Dendritic cell treated with granulocyte-macrophage colony-stimulating factor and Interleukin-4, amounts not matched to agents 40 ng/mL and 50 ng/mL, for 4 days (primary cell): ENCODE results near the gene TTC6.
"Not testable (repeated sequence)": the region's sequence is repeated elsewhere in the genome, so short reads cannot be mapped to it uniquely, and the experiment has no call there.

Experiments
- H3K27ac Mint-ChIP-seq: one replicate; pipeline ENCODE4 v1.8.0; 2022; ENCODE audit warnings: mild to moderate bottlenecking, mixed read lengths
- H3K27me3 Mint-ChIP-seq: one replicate; pipeline ENCODE4 v1.8.0; 2022; ENCODE audit warnings: mild to moderate bottlenecking, mixed read lengths
- H3K36me3 Mint-ChIP-seq: one replicate; pipeline ENCODE4 v1.8.0; 2022; ENCODE audit warnings: low read depth, mixed read lengths
- H3K4me1 Mint-ChIP-seq: one replicate; pipeline ENCODE4 v1.8.0; 2022; ENCODE audit warnings: low read depth, mixed read lengths
- H3K4me3 Mint-ChIP-seq: one replicate; pipeline ENCODE4 v1.8.0; 2022; ENCODE audit warnings: mild to moderate bottlenecking, moderate library complexity, mixed read lengths
- H3K9me3 Mint-ChIP-seq: one replicate; pipeline ENCODE4 v1.8.0; 2022; ENCODE audit warnings: mixed read lengths
- intact Hi-C: fragments of 100-400 bp; cut with micrococcal nuclease; formaldehyde crosslinking; loops from one replicate; pipeline ENCODE4 v1.15.0; 2022

TTC6 gene

DNA sequence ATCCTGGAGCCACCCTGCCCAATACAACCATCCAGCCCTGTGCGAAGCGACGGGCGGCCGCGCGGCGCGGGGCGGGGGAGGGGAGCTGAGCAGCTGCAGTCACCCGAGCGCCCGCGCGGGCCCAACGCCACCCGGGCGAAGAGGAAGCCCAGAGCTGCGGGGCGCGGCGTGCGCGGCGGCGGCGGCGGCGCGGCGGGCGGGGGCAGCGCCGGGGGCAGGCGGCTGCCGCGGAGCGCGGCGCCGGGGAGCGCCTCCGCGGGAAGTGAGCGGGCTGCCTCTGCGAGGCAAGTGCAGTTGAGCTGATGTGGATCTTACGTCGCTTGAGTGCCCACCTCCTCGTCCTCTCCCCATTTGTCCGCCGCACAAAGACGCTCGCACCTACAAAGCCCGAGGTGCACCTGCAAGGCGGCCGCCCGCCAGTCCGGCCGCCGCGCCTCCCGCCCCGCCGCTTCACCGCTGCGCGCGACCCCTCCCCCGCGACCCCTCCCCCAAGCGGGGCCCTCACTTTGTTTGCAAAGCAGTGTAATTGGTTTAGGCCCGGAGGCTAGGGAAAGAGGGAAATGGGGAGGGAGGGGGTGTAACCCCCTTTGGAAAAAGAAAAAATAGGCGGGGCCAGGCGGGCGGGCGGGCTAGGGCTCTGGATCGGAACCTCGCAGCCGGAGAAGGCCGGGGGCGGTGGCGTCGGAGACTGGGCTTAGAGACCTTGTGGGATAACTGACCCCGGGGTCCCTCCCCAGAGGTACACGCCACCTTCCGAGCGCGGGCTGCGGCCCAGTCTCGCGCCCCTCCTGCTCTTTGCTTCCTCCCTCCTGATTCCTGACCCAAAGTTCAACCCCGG lies at the start of gene TTC6, which contains the start of gene FOXA1:
Gene TTC6, plus strand, starts transcription at position 659 of the 838 bp plus-strand sequence. CDS start 26,436 bp downstream, outside the sequence.
Gene FOXA1, minus strand, starts transcription at position 279 of the 838 bp plus-strand sequence. Its CDS starts 277 bp downstream, at position 2.
- Mint-ChIP-seq H3K27ac (no peak within 1 kb of the TSS), H3K9me3 (no peaks in the 10 kb centered on the region)
- intact Hi-C loops: no loop called here

GRCh38 chr14:37546621-37547447 lies 48.6 kb upstream of the TTC6 start:
- Mint-ChIP-seq H3K4me1 (no peaks in the 10 kb centered on the region), H3K27ac (no peak overlapping the region), H3K9me3 (no peaks in the 10 kb centered on the region), H3K36me3 (no peaks in the 10 kb centered on the region), H3K4me3 (no peak overlapping the region), H3K27me3 (no peaks in the 10 kb centered on the region)
- intact Hi-C loops: no loop called here

More for the DNA sequence above, at the start of gene TTC6, which contains the start of gene FOXA1:
- Mint-ChIP-seq H3K36me3 (no peaks in the 10 kb centered on the region), H3K4me3 (peak within 1 kb of the TSS; percentile 72), H3K27me3 (peaks cover 91% of the 10 kb centered on the region), H3K4me1 (peaks cover 24% of the 10 kb centered on the region)

DNA sequence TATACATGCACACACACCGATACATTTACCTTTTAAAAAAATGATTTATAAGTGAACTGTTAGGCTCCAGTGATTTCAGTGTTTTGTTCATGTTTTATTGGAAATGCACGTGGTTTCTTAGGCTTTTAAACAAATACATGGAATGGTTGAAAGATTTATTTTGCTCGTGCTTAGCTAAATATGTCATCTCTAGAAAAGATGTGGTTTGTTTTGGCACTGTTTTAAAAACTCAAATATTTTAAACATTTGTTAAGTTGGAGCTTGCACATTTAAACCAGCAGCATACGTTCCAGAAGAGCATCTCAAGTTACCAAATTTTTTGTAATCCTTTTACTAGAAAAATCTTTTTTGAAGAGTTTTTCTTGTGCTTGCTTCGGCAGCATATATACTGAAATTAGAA lies 44.9 kb upstream of the TTC6 start:
- peaks cover 3% of the 10 kb centered on the region for H3K27me3 Mint-ChIP-seq
- peaks cover 11% of the 10 kb centered on the region for H3K9me3 Mint-ChIP-seq
- no peaks in the 10 kb centered on the region for H3K36me3 Mint-ChIP-seq
- intact Hi-C loops: no loop called here
- H3K4me3 Mint-ChIP-seq: no peak overlapping the region
- no peak overlapping the region for H3K27ac Mint-ChIP-seq
- no peaks in the 10 kb centered on the region for H3K4me1 Mint-ChIP-seq

GRCh38 chr14:37551119-37551518 lies 44.3 kb upstream of the TTC6 start:
- Mint-ChIP-seq H3K36me3 (no peaks in the 10 kb centered on the region), H3K27me3 (peaks cover 3% of the 10 kb centered on the region), H3K4me1 (no peaks in the 10 kb centered on the region), H3K27ac (no peak overlapping the region), H3K4me3 (no peak overlapping the region), H3K9me3 (peaks cover 14% of the 10 kb centered on the region)
- intact Hi-C loops: no loop called here

DNA sequence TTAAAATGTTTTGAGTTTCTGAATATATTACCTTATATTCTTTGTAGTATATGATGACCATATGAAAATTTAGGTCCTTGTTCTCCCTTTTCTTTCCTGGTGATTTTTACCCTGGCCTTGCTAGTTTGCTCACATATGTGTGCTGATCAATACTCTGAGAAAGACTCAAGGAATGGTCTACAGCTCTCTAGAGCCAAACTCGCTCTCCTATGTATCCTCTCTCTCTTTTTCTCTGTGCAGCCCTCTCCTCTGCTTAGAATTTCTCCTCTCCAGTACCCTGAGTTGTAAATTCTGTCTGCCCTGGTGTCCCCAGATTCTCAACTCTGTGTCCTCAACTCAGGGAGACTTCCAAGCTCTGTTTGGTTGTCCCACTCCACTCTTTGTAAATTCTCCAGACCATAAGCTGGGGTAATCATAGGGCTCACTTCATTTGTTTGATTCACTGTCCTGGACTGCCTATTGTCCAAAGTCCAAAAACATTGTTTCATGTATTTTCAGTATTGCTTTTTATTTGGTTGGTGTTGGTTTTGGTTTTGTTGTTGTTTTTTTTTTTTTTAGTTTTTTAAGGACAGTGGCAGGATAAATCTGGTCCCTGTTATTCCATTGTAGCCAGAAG lies 41.4 kb upstream of the TTC6 start:
- intact Hi-C loops: no loop called here
- H3K4me1 Mint-ChIP-seq: no peaks in the 10 kb centered on the region
- no peak overlapping the region for H3K27ac Mint-ChIP-seq
- no peak overlapping the region for H3K4me3 Mint-ChIP-seq
- peaks cover 28% of the 10 kb centered on the region for H3K9me3 Mint-ChIP-seq
- H3K27me3 Mint-ChIP-seq: peaks cover 3% of the 10 kb centered on the region
- no peaks in the 10 kb centered on the region for H3K36me3 Mint-ChIP-seq

DNA sequence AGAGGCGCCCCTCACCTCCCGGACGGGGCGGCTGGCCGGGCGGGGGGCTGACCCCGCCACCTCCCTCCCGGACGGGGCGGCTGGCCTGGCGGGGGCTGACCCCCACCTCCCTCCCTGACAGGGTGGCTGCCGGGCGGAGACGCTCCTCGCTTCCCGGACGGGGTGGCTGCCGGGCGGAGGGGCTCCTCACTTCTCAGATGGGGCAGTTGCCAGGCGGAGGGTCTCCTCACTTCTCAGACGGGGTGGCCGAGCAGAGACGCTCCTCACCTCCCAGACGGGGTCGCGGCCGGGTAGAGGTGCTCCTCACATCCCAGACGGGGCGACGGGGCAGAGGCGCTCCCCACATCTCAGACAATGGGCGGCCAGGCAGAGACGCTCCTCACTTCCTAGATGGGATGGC lies 39.8 kb upstream of the TTC6 start:
- H3K27me3 Mint-ChIP-seq, intact Hi-C loops, H3K36me3 Mint-ChIP-seq, H3K4me1 Mint-ChIP-seq, H3K4me3 Mint-ChIP-seq, H3K27ac Mint-ChIP-seq: not testable (repeated sequence)
- peaks cover 28% of the 10 kb centered on the region for H3K9me3 Mint-ChIP-seq

- H3K4me3 Mint-ChIP-seq: no peak overlapping the region
- H3K27ac Mint-ChIP-seq: no peak overlapping the region
- intact Hi-C loops: no loop called here
- H3K27me3 Mint-ChIP-seq: no peaks in the 10 kb centered on the region
- H3K36me3 Mint-ChIP-seq: no peaks in the 10 kb centered on the region
- H3K4me1 Mint-ChIP-seq: no peaks in the 10 kb centered on the region
- peaks cover 17% of the 10 kb centered on the region for H3K9me3 Mint-ChIP-seq
These were observed 36.7 kb upstream of the TTC6 start for GRCh38 chr14:37558740-37559139.

- H3K4me3 Mint-ChIP-seq: no peak overlapping the region
- H3K36me3 Mint-ChIP-seq: no peaks in the 10 kb centered on the region
- peaks cover 17% of the 10 kb centered on the region for H3K9me3 Mint-ChIP-seq
- H3K27ac Mint-ChIP-seq: no peak overlapping the region
- H3K4me1 Mint-ChIP-seq: no peaks in the 10 kb centered on the region
- intact Hi-C loops: no loop called here
- H3K27me3 Mint-ChIP-seq: no peaks in the 10 kb centered on the region
These were observed 36.0 kb upstream of the TTC6 start for GRCh38 chr14:37559386-37559785.

DNA sequence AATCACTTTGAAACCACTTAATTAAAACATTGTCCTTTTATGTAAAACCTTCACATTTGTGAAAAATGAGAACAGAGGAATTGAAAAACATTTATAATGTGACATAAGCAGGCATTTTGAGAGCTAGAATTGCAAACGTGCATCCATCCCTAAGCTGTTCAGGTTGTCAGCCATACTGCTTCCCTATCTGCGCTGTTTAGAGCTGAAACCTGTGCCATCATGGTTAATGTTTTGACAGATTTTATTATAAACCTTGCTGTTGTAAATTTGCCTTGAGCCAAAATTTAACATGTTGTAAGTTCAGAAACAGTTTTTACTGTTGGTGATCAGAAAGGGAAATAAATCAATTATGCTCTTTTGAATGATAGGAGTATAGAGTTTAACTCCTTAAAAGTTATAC lies 32.2 kb upstream of the TTC6 start:
- no peaks in the 10 kb centered on the region for H3K36me3 Mint-ChIP-seq
- intact Hi-C loops: no loop called here
- H3K4me3 Mint-ChIP-seq: no peak overlapping the region
- H3K4me1 Mint-ChIP-seq: no peaks in the 10 kb centered on the region
- no peaks in the 10 kb centered on the region for H3K27me3 Mint-ChIP-seq
- no peaks in the 10 kb centered on the region for H3K9me3 Mint-ChIP-seq
- H3K27ac Mint-ChIP-seq: no peak overlapping the region

DNA sequence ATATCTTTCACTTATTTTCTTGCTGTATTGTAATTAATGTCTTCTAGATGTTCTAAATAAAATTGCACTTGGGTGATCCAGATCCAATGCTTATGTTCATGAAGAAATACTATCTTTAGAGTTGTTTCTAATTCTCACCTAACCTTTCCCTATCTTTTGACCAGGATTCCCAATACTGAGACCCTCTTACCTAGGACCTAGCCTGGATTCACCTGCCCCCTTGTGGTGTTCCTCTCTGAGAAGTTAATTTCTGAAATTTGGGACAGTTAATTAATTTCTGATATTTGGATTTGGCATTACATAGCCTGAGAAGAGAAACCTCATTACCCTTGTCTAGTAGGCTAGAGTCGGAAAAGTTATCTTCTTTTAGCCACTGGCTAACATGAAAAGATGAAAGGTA lies 29.9 kb upstream of the TTC6 start:
- H3K4me3 Mint-ChIP-seq: no peak overlapping the region
- H3K4me1 Mint-ChIP-seq: no peaks in the 10 kb centered on the region
- H3K27me3 Mint-ChIP-seq: peaks cover 3% of the 10 kb centered on the region
- H3K9me3 Mint-ChIP-seq: no peaks in the 10 kb centered on the region
- no peak overlapping the region for H3K27ac Mint-ChIP-seq
- intact Hi-C loops: no loop called here
- H3K36me3 Mint-ChIP-seq: no peaks in the 10 kb centered on the region

GRCh38 chr14:37566811-37567371 lies 28.5 kb upstream of the TTC6 start:
- Mint-ChIP-seq H3K4me3 (no peak overlapping the region), H3K36me3 (no peaks in the 10 kb centered on the region), H3K4me1 (no peaks in the 10 kb centered on the region), H3K27me3 (peaks cover 3% of the 10 kb centered on the region), H3K9me3 (no peaks in the 10 kb centered on the region), H3K27ac (no peak overlapping the region)
- intact Hi-C loops: no loop called here

DNA sequence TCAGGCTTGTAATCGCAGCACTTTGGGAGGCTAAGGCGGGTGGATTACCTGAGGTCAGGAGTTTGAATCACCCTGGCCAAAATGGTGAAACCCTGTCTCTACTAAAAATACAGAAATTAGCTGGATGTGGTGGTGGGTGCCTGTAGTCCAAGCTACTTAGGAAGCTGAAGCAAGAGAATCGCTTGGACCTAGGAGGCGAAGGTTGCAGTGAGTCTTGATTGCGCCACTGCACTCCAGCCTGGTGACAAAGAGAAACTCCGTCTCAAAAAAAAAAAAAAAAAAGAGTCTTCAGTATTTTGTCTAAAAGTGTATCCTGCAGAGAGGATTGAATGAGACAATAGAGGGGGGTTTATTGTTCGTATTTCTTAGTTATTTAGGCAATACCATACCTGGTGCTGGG lies 25.7 kb upstream of the TTC6 start:
- intact Hi-C loops: no loop called here
- H3K36me3 Mint-ChIP-seq: no peaks in the 10 kb centered on the region
- no peaks in the 10 kb centered on the region for H3K9me3 Mint-ChIP-seq
- no peaks in the 10 kb centered on the region for H3K4me1 Mint-ChIP-seq
- no peak overlapping the region for H3K27ac Mint-ChIP-seq
- H3K4me3 Mint-ChIP-seq: no peak overlapping the region
- H3K27me3 Mint-ChIP-seq: peaks cover 5% of the 10 kb centered on the region

DNA sequence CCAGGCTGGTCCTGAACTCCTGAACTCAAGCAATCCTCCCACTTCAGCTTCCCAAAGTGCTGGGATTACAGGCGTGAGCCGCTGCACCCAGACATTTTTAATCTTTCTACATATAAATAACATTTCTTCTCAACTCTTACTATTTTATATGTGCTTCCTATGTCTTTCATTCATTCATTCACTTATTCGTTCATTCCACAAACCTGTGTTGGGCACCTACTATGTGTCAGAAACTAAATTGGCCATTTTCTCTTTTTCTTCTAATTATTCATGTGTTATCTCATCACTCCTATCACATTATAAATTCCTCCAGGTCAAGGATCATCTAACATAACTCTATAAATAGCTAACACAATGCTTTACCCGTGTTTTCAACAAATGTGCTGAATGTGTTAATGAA lies 24.0 kb upstream of the TTC6 start:
- Mint-ChIP-seq H3K4me3 (no peak overlapping the region), H3K36me3 (no peaks in the 10 kb centered on the region), H3K27ac (no peak overlapping the region), H3K9me3 (no peaks in the 10 kb centered on the region), H3K27me3 (peaks cover 8% of the 10 kb centered on the region), H3K4me1 (no peaks in the 10 kb centered on the region)
- intact Hi-C loops: no loop called here

DNA sequence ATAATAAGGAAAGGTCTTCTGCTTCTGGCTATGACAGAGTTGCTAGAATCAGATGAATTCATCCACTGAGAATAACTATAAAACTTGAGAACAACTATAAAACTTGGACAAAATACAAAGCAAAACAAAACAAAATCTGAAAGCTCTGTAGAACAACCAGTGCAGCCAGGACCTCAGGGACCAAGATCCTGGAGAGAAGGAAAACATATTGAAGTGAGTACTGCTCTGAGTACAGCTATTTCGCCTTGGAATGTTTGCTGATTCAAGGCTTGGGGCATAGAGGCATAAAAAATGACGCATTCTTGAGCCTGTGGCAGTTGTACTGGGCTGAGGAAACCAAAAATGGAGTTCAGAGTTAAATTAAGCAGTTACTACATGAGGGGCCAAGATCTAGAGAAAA lies 22.1 kb upstream of the TTC6 start:
- Mint-ChIP-seq H3K27me3 (peaks cover 9% of the 10 kb centered on the region), H3K4me3 (no peak overlapping the region), H3K27ac (no peak overlapping the region), H3K36me3 (no peaks in the 10 kb centered on the region), H3K4me1 (no peaks in the 10 kb centered on the region), H3K9me3 (no peaks in the 10 kb centered on the region)
- intact Hi-C loops: no loop called here
